ENCODE results near the gene MTR. TPM values are rescaled to one million over a fixed set of nuclear protein-coding genes. Genes with fewer than 3 reads are reported as not detected.

Gene MTR
- total RNA-seq, 1 experiment from 2014 or later, result 24.6 TPM

DNA sequence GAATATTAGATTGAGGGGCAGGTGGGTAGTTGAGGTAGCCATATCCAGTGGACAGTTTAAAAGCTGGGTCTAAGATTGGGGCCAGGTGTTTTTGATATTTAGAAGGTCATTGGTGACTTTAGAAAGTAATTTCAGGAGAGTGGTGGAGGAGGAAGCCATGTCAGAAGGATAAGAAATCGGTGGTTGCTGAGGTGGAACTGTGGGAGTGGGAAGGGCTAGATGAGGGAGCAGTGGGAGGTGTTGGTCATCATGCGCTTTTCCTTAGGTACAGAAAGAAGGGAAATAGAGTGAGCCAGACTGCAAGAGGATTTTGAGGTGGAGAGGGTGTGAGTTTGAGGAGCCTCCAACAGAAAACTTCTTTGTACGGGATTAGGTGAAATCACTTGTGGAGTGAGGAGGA, 7.2 kb downstream of the MTR start:
- H3K9me2 ChIP-seq (ENCODE audit: insufficient read depth), result no peaks in the 10 kb centered on the region

More for the DNA sequence above, 7.2 kb downstream of the MTR start:
- H3K4me2 ChIP-seq (ENCODE audit: low read length), result no peak overlapping the region
- H3K36me3 ChIP-seq (ENCODE audit: control insufficient read depth in 1 of 2, insufficient read depth in 2 of 2, low read length in 2 of 2), result no peaks in the 10 kb centered on the region
- H3K9ac ChIP-seq (ENCODE audit: low read length), result no peak overlapping the region
- ChIA-PET POLR2A (no interaction called here), RAD21 (ENCODE audit: low non-redundant PET in 1 of 2, low total read pairs in 2 of 2, uncharacterized antibody in 2 of 2, unreplicated experiment in 2 of 2) (no interaction called here), CTCF (no interaction called here)
- peaks cover 59% of the 10 kb centered on the region for H3K79me2 ChIP-seq (ENCODE audit: insufficient read depth, low read length)
- H3K27me3 ChIP-seq (ENCODE audit: insufficient read depth, low read length), result no peaks in the 10 kb centered on the region
- TF ChIP-seq EZH2 (IDR thresholded peaks at IDR 0.05) (no peak), RAD21 (IDR thresholded peaks at IDR 0.05; ENCODE audit: low read depth) (no peak), SRF (IDR thresholded peaks at IDR 0.05; ENCODE audit: low read depth) (no peak), YY1 (IDR thresholded peaks at IDR 0.05; ENCODE audit: extremely low read depth, insufficient replicate concordance, low read depth, low read length) (no peak), POLR2AphosphoS5 (IDR thresholded peaks at IDR 0.05; ENCODE audit: low read depth, low read length) (no peak), ZNF274 (IDR thresholded peaks at IDR 0.05; ENCODE audit: low read depth, low read length) (no peak), CBX3 (IDR thresholded peaks at IDR 0.05; ENCODE audit: low read depth) (no peak), JUND (IDR thresholded peaks at IDR 0.05) (no peak), EGR1 (IDR thresholded peaks at IDR 0.05; ENCODE audit: low read depth) (no peak), TCF7L2 (IDR thresholded peaks at IDR 0.05; ENCODE audit: borderline replicate concordance, extremely low read depth, insufficient read depth, insufficient read length) (no peak), FOSL1 (IDR thresholded peaks at IDR 0.05; ENCODE audit: low read depth) (no peak), CEBPB (IDR thresholded peaks at IDR 0.05; ENCODE audit: low read depth) (no peak), CTCF (IDR thresholded peaks at IDR 0.05 in 2 of 3, conservative IDR thresholded peaks at IDR 0.05 in 1 of 3; ENCODE audit: borderline replicate concordance in 1 of 3, insufficient read depth in 1 of 3, low read depth in 2 of 3, low read length in 2 of 3) (no peak)
- TF ChIP-seq, protein P1, sequence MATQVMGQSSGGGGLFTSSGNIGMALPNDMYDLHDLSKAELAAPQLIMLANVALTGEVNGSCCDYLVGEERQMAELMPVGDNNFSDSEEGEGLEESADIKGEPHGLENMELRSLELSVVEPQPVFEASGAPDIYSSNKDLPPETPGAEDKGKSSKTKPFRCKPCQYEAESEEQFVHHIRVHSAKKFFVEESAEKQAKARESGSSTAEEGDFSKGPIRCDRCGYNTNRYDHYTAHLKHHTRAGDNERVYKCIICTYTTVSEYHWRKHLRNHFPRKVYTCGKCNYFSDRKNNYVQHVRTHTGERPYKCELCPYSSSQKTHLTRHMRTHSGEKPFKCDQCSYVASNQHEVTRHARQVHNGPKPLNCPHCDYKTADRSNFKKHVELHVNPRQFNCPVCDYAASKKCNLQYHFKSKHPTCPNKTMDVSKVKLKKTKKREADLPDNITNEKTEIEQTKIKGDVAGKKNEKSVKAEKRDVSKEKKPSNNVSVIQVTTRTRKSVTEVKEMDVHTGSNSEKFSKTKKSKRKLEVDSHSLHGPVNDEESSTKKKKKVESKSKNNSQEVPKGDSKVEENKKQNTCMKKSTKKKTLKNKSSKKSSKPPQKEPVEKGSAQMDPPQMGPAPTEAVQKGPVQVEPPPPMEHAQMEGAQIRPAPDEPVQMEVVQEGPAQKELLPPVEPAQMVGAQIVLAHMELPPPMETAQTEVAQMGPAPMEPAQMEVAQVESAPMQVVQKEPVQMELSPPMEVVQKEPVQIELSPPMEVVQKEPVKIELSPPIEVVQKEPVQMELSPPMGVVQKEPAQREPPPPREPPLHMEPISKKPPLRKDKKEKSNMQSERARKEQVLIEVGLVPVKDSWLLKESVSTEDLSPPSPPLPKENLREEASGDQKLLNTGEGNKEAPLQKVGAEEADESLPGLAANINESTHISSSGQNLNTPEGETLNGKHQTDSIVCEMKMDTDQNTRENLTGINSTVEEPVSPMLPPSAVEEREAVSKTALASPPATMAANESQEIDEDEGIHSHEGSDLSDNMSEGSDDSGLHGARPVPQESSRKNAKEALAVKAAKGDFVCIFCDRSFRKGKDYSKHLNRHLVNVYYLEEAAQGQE (IDR thresholded peaks at IDR 0.05; ENCODE audit: low read depth), result no peak
- TF ChIP-seq, protein P2, sequence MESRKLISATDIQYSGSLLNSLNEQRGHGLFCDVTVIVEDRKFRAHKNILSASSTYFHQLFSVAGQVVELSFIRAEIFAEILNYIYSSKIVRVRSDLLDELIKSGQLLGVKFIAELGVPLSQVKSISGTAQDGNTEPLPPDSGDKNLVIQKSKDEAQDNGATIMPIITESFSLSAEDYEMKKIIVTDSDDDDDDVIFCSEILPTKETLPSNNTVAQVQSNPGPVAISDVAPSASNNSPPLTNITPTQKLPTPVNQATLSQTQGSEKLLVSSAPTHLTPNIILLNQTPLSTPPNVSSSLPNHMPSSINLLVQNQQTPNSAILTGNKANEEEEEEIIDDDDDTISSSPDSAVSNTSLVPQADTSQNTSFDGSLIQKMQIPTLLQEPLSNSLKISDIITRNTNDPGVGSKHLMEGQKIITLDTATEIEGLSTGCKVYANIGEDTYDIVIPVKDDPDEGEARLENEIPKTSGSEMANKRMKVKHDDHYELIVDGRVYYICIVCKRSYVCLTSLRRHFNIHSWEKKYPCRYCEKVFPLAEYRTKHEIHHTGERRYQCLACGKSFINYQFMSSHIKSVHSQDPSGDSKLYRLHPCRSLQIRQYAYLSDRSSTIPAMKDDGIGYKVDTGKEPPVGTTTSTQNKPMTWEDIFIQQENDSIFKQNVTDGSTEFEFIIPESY (IDR thresholded peaks at IDR 0.05; ENCODE audit: extremely low read depth, insufficient replicate concordance, low read length), result no peak
- H3K27ac ChIP-seq (ENCODE audit: low read depth, low read length), result no peak overlapping the region
- no peak overlapping the region for H2AFZ ChIP-seq (ENCODE audit: low read depth, low read length, poor library complexity, severe bottlenecking)
- intact Hi-C loops (cut with micrococcal nuclease), result no loop called here
- no peaks in the 10 kb centered on the region for H4K20me1 ChIP-seq (ENCODE audit: insufficient read depth)
- no peak overlapping the region for H3K4me3 ChIP-seq (replicated peaks in 1 of 2; ENCODE audit: low read depth in 1 of 2, low read length in 2 of 2)
- ATAC-seq (no peak), DNase-seq (ENCODE audit: low read depth, low spot score) (no peak)
- BruUV-seq (replicated peaks), result no TSS peak
- no peaks in the 10 kb centered on the region for H3K4me1 ChIP-seq (ENCODE audit: control insufficient read depth in 1 of 2, insufficient read depth in 2 of 2, low read length in 2 of 2)
- no peaks in the 10 kb centered on the region for H3K9me3 ChIP-seq (ENCODE audit: control insufficient read depth in 1 of 2, insufficient read depth in 1 of 2, low read depth in 1 of 2, low read length in 2 of 2)

All from HCT116 (cell line).